Breast epithelium (tissue), 4 donors: ENCODE measurements around the gene CA5B. TPM values are rescaled to one million over a fixed set of nuclear protein-coding genes. Genes with fewer than 3 reads are reported as not detected.
A peak's percentile ranks its signal among the peaks of the same experiment; 100 is the strongest.
"Not testable (repeated sequence)": the region's sequence is repeated elsewhere in the genome, so short reads cannot be mapped to it uniquely, and the experiment has no call there.

Experiments
- DNase-seq, 2 donors: peaks; one replicate each; pipeline ENCODE4 v3.0.0-alpha.2; 2019; ENCODE audit warnings: low spot score in 2 of 2
- H3K27ac ChIP-seq, 2 donors: fragments of 200-600 bp; sonication (generic) in 1 of 2; one replicate each; pipeline ENCODE4 v1.5.1; 2016 to 2019; ENCODE audit warnings: mild to moderate bottlenecking in 1 of 2
- H3K27me3 ChIP-seq, 2 donors: fragments of 200-600 bp; sonication (generic) in 1 of 2; one replicate each; pipeline versions ENCODE4 v1.5.1 to v1.6.0; 2017 to 2019; ENCODE audit warnings: control low read depth in 1 of 2, mild to moderate bottlenecking in 1 of 2
- H3K36me3 ChIP-seq: fragments of 200-600 bp; one replicate; pipeline ENCODE4 v1.5.1; 2019
- H3K4me1 ChIP-seq, 2 donors: fragments of 200-600 bp; sonication (generic); one replicate each; pipeline ENCODE4 v1.5.1; 2016 to 2019; ENCODE audit warnings: control low read depth in 1 of 2
- H3K4me3 ChIP-seq, 3 donors: fragments of 200-600 bp; sonication (generic); 1 replicate in 2 of 3; 2 replicates in 1 of 3; pipeline ENCODE4 v1.5.1; 2016 to 2019; ENCODE audit warnings: mild to moderate bottlenecking in 3 of 3, moderate library complexity in 2 of 3
- H3K9me3 ChIP-seq, 2 donors: fragments of 200-600 bp; sonication (generic) in 1 of 2; one replicate each; pipeline ENCODE4 v1.5.1; 2016 to 2019; ENCODE audit warnings: control low read depth in 1 of 2
- CTCF ChIP-seq, 3 donors: fragments of 450-650 bp; IDR thresholded peaks; one replicate each; pipeline ENCODE4 v1.5.1; 2016 to 2017; ENCODE audit warnings: antibody characterized with exemption in 3 of 3, mild to moderate bottlenecking in 3 of 3, moderate library complexity in 3 of 3
- POLR2A ChIP-seq: fragments of 450-650 bp; IDR thresholded peaks from one replicate; pipeline ENCODE4 v1.6.1; 2016; ENCODE audit warnings: antibody characterized with exemption, mild to moderate bottlenecking, moderate library complexity
- POLR2AphosphoS5 ChIP-seq, 3 donors: sonication (generic); formaldehyde crosslinking; IDR thresholded peaks; one replicate each; pipeline ENCODE4 v1.6.1; 2017; ENCODE audit warnings: antibody characterized with exemption in 3 of 3
- intact Hi-C: fragments of 100-400 bp; cut with DNase I; formaldehyde crosslinking; loops from one replicate; pipeline ENCODE4 v1.15.1; 2023; ENCODE audit warnings: low total_unique reads
- total RNA-seq, 3 donors: library from RNA; depleted of rRNA; stranded (reverse); fragments of >200 nt; gene quantifications; one replicate each; pipeline ENCODE4 v1.1.0, GENCODE V29; 2016

The CA5B gene
- total RNA-seq, 3 donors from 2014 or later = 16.1 to 23.0 (median 22.0) TPM

GRCh38 chrX:15724911-15725310, 13.2 kb upstream of the CA5B start:
- H3K9me3 ChIP-seq = no peaks in the 10 kb centered on the region
- DNase-seq = no peak

GRCh38 chrX:15731368-15731767, 6.7 kb upstream of the CA5B start:
- intact Hi-C loops, DNase-seq, H3K27ac ChIP-seq: not testable (repeated sequence)

More at GRCh38 chrX:15724911-15725310, 13.2 kb upstream of the CA5B start:
- Histone ChIP-seq H3K27me3 (no peaks in the 10 kb centered on the region), H3K4me1 (no peaks in the 10 kb centered on the region), H3K4me3 (no peak overlapping the region), H3K27ac (no peak overlapping the region), H3K36me3 (no peaks in the 10 kb centered on the region)
- TF ChIP-seq CTCF (IDR thresholded peaks at IDR 0.05) (no peak), POLR2AphosphoS5 (IDR thresholded peaks at IDR 0.05) (no peak), POLR2A (no peak)
- intact Hi-C loops = no loop called here

GRCh38 chrX:15737190-15737958, 696 bp upstream of the CA5B start:
- peak overlapping the region; percentile 13 to 67 (median 55) for H3K4me3 ChIP-seq
- TF ChIP-seq CTCF (IDR thresholded peaks at IDR 0.05) (no peak), POLR2AphosphoS5 (IDR thresholded peaks at IDR 0.05) (no peak), POLR2A (no peak)
- no peak for DNase-seq
- H3K27ac ChIP-seq = peak overlapping the region; percentile 8 to 71
- intact Hi-C loops = no loop called here
- no peaks in the 10 kb centered on the region for H3K36me3 ChIP-seq
- H3K27me3 ChIP-seq = no peaks in the 10 kb centered on the region
- no peaks in the 10 kb centered on the region for H3K4me1 ChIP-seq
- no peaks in the 10 kb centered on the region for H3K9me3 ChIP-seq

More at GRCh38 chrX:15731368-15731767, 6.7 kb upstream of the CA5B start:
- H3K4me1 ChIP-seq, H3K36me3 ChIP-seq, H3K9me3 ChIP-seq, H3K4me3 ChIP-seq, H3K27me3 ChIP-seq: not testable (repeated sequence)

GRCh38 chrX:15739886-15740285, 1.8 kb downstream of the CA5B start:
- no peaks in the 10 kb centered on the region for H3K4me1 ChIP-seq
- intact Hi-C loops = no loop called here
- H3K4me3 ChIP-seq = no peak overlapping the region
- H3K36me3 ChIP-seq = no peaks in the 10 kb centered on the region
- TF ChIP-seq CTCF (IDR thresholded peaks at IDR 0.05) = no peak
- no peak overlapping the region for H3K27ac ChIP-seq
- no peaks in the 10 kb centered on the region for H3K27me3 ChIP-seq
- no peaks in the 10 kb centered on the region for H3K9me3 ChIP-seq
- DNase-seq = no peak

- H3K9me3 ChIP-seq = no peaks in the 10 kb centered on the region
- intact Hi-C loops = no loop called here
- H3K4me3 ChIP-seq = no peak overlapping the region
- H3K27ac ChIP-seq = no peak overlapping the region
- TF ChIP-seq POLR2AphosphoS5 (IDR thresholded peaks at IDR 0.05) (no peak), CTCF (IDR thresholded peaks at IDR 0.05) (no peak), POLR2A (no peak)
- H3K4me1 ChIP-seq = no peaks in the 10 kb centered on the region
- H3K36me3 ChIP-seq = no peaks in the 10 kb centered on the region
- H3K27me3 ChIP-seq = no peaks in the 10 kb centered on the region
- DNase-seq = no peak
Measured at GRCh38 chrX:15744181-15744867, 6.3 kb downstream of the CA5B start.
